Measurements from ENCODE around the gene RBBP4.

Gene RBBP4

GRCh38 chr1:32727876-32728275 is 76.9 kb downstream of the RBBP4 start:
- no peak for DNase-seq

- no peak for DNase-seq
These were observed 77.5 kb downstream of the RBBP4 start for GRCh38 chr1:32728413-32729077.

- DNase-seq = no peak
These were observed 78.4 kb downstream of the RBBP4 start for GRCh38 chr1:32729254-32730046.

GRCh38 chr1:32733582-32734321 is 82.7 kb downstream of the RBBP4 start:
- DNase-seq = no peak

Measured in activated T-cell treated with anti-CD3 and anti-CD28 coated beads for 4 hours (primary cell).